GM21526 (cell line): Measurements from ENCODE around the gene EIF2S3B.

Experiments used
- ATAC-seq: cut with Tn5 transposase; IDR thresholded peaks from one replicate; pipeline ENCODE4 v1.9.1; 2021; ENCODE audit warnings: moderate library complexity; ENCODE audit not compliant: unreplicated experiment, low FRiP score

The EIF2S3B gene

GRCh38 chr12:10553148-10553547, 47.5 kb downstream of the EIF2S3B start:
- ATAC-seq, result no peak

GRCh38 chr12:10554228-10554755, 48.6 kb downstream of the EIF2S3B start:
- no peak for ATAC-seq

- ATAC-seq, result no peak
Observed at GRCh38 chr12:10554756-10555481, 49.2 kb downstream of the EIF2S3B start.

GRCh38 chr12:10557329-10557728, 51.6 kb downstream of the EIF2S3B start:
- ATAC-seq, result no peak

GRCh38 chr12:10557766-10558165, 52.1 kb downstream of the EIF2S3B start:
- no peak for ATAC-seq
